ENCODE data around the gene PLCXD1.

DNA sequence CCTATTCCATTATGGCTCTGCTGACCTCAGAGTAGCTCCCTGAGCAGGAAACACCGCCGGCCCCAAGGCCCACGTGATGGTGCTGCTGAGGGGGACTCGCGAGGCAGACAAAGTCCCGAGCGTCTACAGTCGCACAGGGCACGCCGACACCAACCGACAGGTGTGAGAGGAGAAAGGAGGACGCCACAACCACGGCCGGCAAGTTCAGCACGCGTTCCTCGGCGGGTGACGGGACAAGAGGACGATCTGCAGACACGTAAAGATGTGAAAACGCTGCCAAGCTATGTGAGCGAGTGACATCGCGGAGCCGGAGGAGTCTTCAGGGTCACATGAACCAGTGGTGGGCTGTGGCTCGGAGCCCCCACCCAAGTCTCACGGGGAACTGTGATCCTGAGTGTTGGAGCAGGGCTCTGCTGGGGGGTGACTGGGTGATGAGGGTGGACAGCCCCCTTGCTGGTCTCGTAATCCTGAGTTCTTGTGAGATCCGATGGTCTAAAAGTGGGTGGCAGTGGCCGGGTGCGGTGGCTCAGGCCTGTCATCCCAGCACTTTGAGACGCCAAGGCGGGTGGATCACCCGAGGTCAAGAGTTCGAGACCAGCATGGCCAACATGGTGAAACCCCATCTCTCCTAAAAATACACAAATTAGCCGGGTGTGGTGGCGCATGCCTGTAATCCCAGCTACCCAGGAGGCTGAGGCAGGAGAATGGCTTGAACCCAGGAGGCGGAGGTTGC is 71.6 kb downstream of the PLCXD1 start:
- TF ChIP-seq, protein P1, sequence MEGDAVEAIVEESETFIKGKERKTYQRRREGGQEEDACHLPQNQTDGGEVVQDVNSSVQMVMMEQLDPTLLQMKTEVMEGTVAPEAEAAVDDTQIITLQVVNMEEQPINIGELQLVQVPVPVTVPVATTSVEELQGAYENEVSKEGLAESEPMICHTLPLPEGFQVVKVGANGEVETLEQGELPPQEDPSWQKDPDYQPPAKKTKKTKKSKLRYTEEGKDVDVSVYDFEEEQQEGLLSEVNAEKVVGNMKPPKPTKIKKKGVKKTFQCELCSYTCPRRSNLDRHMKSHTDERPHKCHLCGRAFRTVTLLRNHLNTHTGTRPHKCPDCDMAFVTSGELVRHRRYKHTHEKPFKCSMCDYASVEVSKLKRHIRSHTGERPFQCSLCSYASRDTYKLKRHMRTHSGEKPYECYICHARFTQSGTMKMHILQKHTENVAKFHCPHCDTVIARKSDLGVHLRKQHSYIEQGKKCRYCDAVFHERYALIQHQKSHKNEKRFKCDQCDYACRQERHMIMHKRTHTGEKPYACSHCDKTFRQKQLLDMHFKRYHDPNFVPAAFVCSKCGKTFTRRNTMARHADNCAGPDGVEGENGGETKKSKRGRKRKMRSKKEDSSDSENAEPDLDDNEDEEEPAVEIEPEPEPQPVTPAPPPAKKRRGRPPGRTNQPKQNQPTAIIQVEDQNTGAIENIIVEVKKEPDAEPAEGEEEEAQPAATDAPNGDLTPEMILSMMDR (IDR thresholded peaks at IDR 0.05; ENCODE audit: insufficient read depth, low read length), result no peak
- TF ChIP-seq SPI1 (IDR thresholded peaks at IDR 0.05; ENCODE audit: borderline replicate concordance, low read depth), result no peak

Measured in HL-60 (cell line).